Endothelial cell of umbilical vein (primary cell): Measurements from ENCODE around the gene GREB1. TPM values are rescaled to one million over a fixed set of nuclear protein-coding genes. Genes with fewer than 3 reads are reported as not detected.

Experiments used
- BruUV-seq: library from RNA; stranded (reverse); fragments of 400-500 nt; replicated peaks from 2 replicates; lab custom pipeline; 2021; lab: Mats Ljungman, UMichigan
- CTCF ChIA-PET: fragments of 300-600, 350-600 bp; sonication (Branson Sonifier 250); formaldehyde crosslinking; loops from one replicate; lab custom pipeline; 2021; ENCODE audit warnings: antibody characterized with exemption, inconsistent platforms; lab: Charles Lee
- POLR2A ChIA-PET: fragments of 300-600, 350-600 bp; sonication (Branson Sonifier 250); formaldehyde crosslinking; loops from one replicate; lab custom pipeline; 2021; ENCODE audit warnings: antibody characterized with exemption, inconsistent platforms; lab: Charles Lee
- DNase-seq: peaks from one replicate; pipeline ENCODE4 v3.0.0-alpha.2; 2011; ENCODE audit warnings: low read depth, low spot score
- FAIRE-seq: peaks from 2 replicates; lab custom pipeline; 2011; peaks lifted over from hg19 to GRCh38; lab: Jason Lieb, UNC
- H2AFZ ChIP-seq: 2 replicates; pipeline ENCODE4 v1.6.0; 2012; ENCODE audit warnings: low read depth, low read length, control low read depth, inconsistent platforms
- H3K27ac ChIP-seq: 2 replicates; pipeline ENCODE4 v1.5.1; 2011; ENCODE audit warnings: low read depth, mild to moderate bottlenecking, control low read depth, low read length, moderate library complexity; ENCODE audit not compliant: insufficient read depth
- H3K27me3 ChIP-seq, 2 experiments: 2 replicates each; pipeline versions ENCODE4 v1.6.0 to v1.6.1; 2011; ENCODE audit warnings: low read length in 2 of 2, mixed read lengths in 1 of 2; ENCODE audit not compliant: control insufficient read depth in 2 of 2, insufficient read depth in 2 of 2
- H3K36me3 ChIP-seq, 2 experiments: 2 replicates in 1 of 2; 3 replicates in 1 of 2; pipeline ENCODE4 v1.5.1; 2011; ENCODE audit warnings: low read length in 2 of 2, mild to moderate bottlenecking in 1 of 2, moderate library complexity in 1 of 2; ENCODE audit not compliant: control insufficient read depth in 2 of 2, insufficient read depth in 2 of 2; ENCODE audit errors: extremely low read depth in 1 of 2
- H3K4me1 ChIP-seq: 3 replicates; pipeline ENCODE4 v1.5.1; 2011; ENCODE audit warnings: mild to moderate bottlenecking, low read length; ENCODE audit not compliant: control insufficient read depth, insufficient read depth; ENCODE audit errors: extremely low read depth
- H3K4me2 ChIP-seq: 2 replicates; pipeline ENCODE4 v1.6.1; 2011; ENCODE audit warnings: low read length, control low read depth, mixed read lengths; ENCODE audit not compliant: insufficient read depth
- H3K4me3 ChIP-seq, 3 experiments: fragments of 200-600 bp in 1 of 3; sonication (generic), shearing (Covaris generic) in 1 of 3; replicated peaks in 1 of 3; 2 replicates each; pipeline ENCODE4 v1.5.1; 2011 to 2016; ENCODE audit warnings: control low read depth in 3 of 3, low read length in 3 of 3, mild to moderate bottlenecking in 2 of 3, inconsistent platforms in 1 of 3, low read depth in 1 of 3, moderate library complexity in 1 of 3; ENCODE audit not compliant: insufficient read depth in 1 of 3
- H3K79me2 ChIP-seq: 2 replicates; pipeline ENCODE4 v1.6.0; 2012; ENCODE audit warnings: low read length, inconsistent platforms; ENCODE audit not compliant: control insufficient read depth, insufficient read depth
- H3K9ac ChIP-seq: replicated peaks from 2 replicates; pipeline ENCODE3; 2011; ENCODE audit warnings: low read length, control low read depth; ENCODE audit not compliant: insufficient read depth; ENCODE audit errors: extremely low read depth
- H3K9me1 ChIP-seq: replicated peaks from 3 replicates; pipeline ENCODE4 v1.6.0; 2011; ENCODE audit warnings: mild to moderate bottlenecking, low read length; ENCODE audit not compliant: control insufficient read depth, insufficient read depth; ENCODE audit errors: extremely low read depth
- H3K9me3 ChIP-seq: replicated peaks from 2 replicates; pipeline ENCODE4 v1.5.1; 2012; ENCODE audit warnings: low read length, inconsistent platforms; ENCODE audit not compliant: control insufficient read depth, insufficient read depth
- H4K20me1 ChIP-seq: replicated peaks from 2 replicates; pipeline ENCODE3; 2011; ENCODE audit warnings: mild to moderate bottlenecking, low read length; ENCODE audit not compliant: control insufficient read depth, insufficient read depth; ENCODE audit errors: extremely low read depth
- EZH2 ChIP-seq: IDR thresholded peaks from 2 replicates; pipeline ENCODE4 v1.6.1; 2012; ENCODE audit warnings: borderline replicate concordance, low read depth, mild to moderate bottlenecking, moderate library complexity, low read length, inconsistent platforms; ENCODE audit not compliant: severe bottlenecking
- FOS ChIP-seq: IDR thresholded peaks from 2 replicates; pipeline ENCODE4 v1.6.1; 2011; ENCODE audit warnings: mild to moderate bottlenecking, low read length, moderate library complexity, borderline replicate concordance; ENCODE audit not compliant: insufficient read depth
- GATA2 ChIP-seq: IDR thresholded peaks from 2 replicates; pipeline ENCODE4 v1.7.0; 2011; ENCODE audit warnings: low read depth, mild to moderate bottlenecking, moderate library complexity, mixed read lengths, low read length; ENCODE audit not compliant: insufficient read length, insufficient read depth
- JUN ChIP-seq: IDR thresholded peaks from 2 replicates; pipeline ENCODE4 v1.6.1; 2011; ENCODE audit warnings: borderline replicate concordance, low read depth; ENCODE audit not compliant: insufficient read length, insufficient read depth
- MYC ChIP-seq: IDR thresholded peaks from one replicate; pipeline ENCODE4 v1.6.1; 2011; ENCODE audit warnings: mild to moderate bottlenecking, low read depth, low read length
- POLR2A ChIP-seq: IDR thresholded peaks from 2 replicates; pipeline ENCODE4 v1.6.1; 2012; ENCODE audit warnings: low read depth, mild to moderate bottlenecking, control low read depth, low read length
- POLR2AphosphoS5 ChIP-seq: IDR thresholded peaks from 2 replicates; pipeline ENCODE4 v1.6.1; 2012; ENCODE audit warnings: low read depth, mild to moderate bottlenecking, control low read depth, low read length, moderate library complexity; ENCODE audit not compliant: insufficient read depth
- dilution Hi-C: fragments of 300-500 bp; cut with MboI; formaldehyde crosslinking; loops from one replicate; pipeline ENCODE4 v1.15.0; 2019; ENCODE audit warnings: low sequenced_read_pairs; ENCODE audit not compliant: extremely low pct_ligation_motif_present
- intact Hi-C: fragments of 100-400 bp; cut with micrococcal nuclease; formaldehyde crosslinking; loops from one replicate; pipeline ENCODE4 v1.10.0; 2022
- polyA plus RNA-seq, 4 experiments: library from polyadenylated mRNA; depleted of rRNA in 3 of 4; stranded (reverse) in 3 of 4; unstranded in 1 of 4; fragments of >200 nt; gene quantifications; 2 replicates each; pipeline versions ENCODE4 v1.2.1 to v1.2.3, GENCODE V29; 2011 to 2012; ENCODE audit warnings: missing spikeins in 1 of 4
- total RNA-seq: library from RNA; stranded (reverse); gene quantifications from 2 replicates; pipeline ENCODE4 v1.2.3, GENCODE V29; 2021
- TF ChIP-seq, protein P1 (sequence below), 2 donors: IDR thresholded peaks; 1 replicate in 1 of 2; 2 replicates in 1 of 2; pipeline ENCODE4 v1.5.1; 2011; ENCODE audit warnings: low read length in 2 of 2, mild to moderate bottlenecking in 2 of 2, moderate library complexity in 2 of 2, control low read depth in 1 of 2, inconsistent platforms in 1 of 2, low read depth in 1 of 2; ENCODE audit not compliant: insufficient read depth in 1 of 2; ENCODE audit errors: extremely low read depth in 1 of 2
- TF ChIP-seq, protein P2 (sequence below): IDR thresholded peaks from 2 replicates; pipeline ENCODE4 v1.6.1; 2011; ENCODE audit not compliant: insufficient read depth, insufficient read length

Gene GREB1
- total and polyA plus RNA-seq, 2 donors (not counting 3 experiments of a cell fraction or from before 2014, with no cell fraction given): 0.17 to 0.58 TPM

- no peaks in the 10 kb centered on the region for H3K9me3 ChIP-seq
- no peaks in the 10 kb centered on the region for H3K9me1 ChIP-seq
- POLR2A ChIA-PET: no interaction called here
- dilution Hi-C loops (no loop called here), intact Hi-C loops (no loop called here)
- H3K27me3 ChIP-seq: peaks cover 12 to 13% of the 10 kb centered on the region in 2 experiments
- no peaks in the 10 kb centered on the region for H3K4me1 ChIP-seq
- H3K79me2 ChIP-seq: no peaks in the 10 kb centered on the region
- no TSS peak for BruUV-seq
- no peak overlapping the region for H3K27ac ChIP-seq
- H4K20me1 ChIP-seq: no peaks in the 10 kb centered on the region
- FAIRE-seq (no peak), DNase-seq (no peak)
- no peaks in the 10 kb centered on the region for H3K36me3 ChIP-seq
- H3K4me2 ChIP-seq: no peak overlapping the region
- TF ChIP-seq FOS (no peak), JUN (no peak), POLR2AphosphoS5 (no peak), POLR2A (no peak), EZH2 (no peak), GATA2 (no peak), MYC (no peak)
- TF ChIP-seq, protein P1, sequence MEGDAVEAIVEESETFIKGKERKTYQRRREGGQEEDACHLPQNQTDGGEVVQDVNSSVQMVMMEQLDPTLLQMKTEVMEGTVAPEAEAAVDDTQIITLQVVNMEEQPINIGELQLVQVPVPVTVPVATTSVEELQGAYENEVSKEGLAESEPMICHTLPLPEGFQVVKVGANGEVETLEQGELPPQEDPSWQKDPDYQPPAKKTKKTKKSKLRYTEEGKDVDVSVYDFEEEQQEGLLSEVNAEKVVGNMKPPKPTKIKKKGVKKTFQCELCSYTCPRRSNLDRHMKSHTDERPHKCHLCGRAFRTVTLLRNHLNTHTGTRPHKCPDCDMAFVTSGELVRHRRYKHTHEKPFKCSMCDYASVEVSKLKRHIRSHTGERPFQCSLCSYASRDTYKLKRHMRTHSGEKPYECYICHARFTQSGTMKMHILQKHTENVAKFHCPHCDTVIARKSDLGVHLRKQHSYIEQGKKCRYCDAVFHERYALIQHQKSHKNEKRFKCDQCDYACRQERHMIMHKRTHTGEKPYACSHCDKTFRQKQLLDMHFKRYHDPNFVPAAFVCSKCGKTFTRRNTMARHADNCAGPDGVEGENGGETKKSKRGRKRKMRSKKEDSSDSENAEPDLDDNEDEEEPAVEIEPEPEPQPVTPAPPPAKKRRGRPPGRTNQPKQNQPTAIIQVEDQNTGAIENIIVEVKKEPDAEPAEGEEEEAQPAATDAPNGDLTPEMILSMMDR (IDR thresholded peaks at IDR 0.05; ENCODE audit: extremely low read depth in 1 of 2, insufficient read depth in 1 of 2, low read depth in 1 of 2, low read length in 2 of 2): no peak
- TF ChIP-seq, protein P2, sequence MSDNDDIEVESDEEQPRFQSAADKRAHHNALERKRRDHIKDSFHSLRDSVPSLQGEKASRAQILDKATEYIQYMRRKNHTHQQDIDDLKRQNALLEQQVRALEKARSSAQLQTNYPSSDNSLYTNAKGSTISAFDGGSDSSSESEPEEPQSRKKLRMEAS: no peak
- no peak overlapping the region for H2AFZ ChIP-seq
- no peak overlapping the region for H3K9ac ChIP-seq
- H3K4me3 ChIP-seq: no peak overlapping the region
- CTCF ChIA-PET: interaction anchor here (0.9 to 1.3 kb wide), 2 partner anchors 9 to 93 kb away, joined by 3 read pairs; no protein-coding TSS in a partner anchor
Observed at GRCh38 chr2:11488809-11489208, 45.0 kb upstream of the GREB1 start.
